ENCODE data around the gene PRPF40B. TPM values are rescaled to one million over a fixed set of nuclear protein-coding genes. Genes with fewer than 3 reads are reported as not detected.

The PRPF40B gene
- polyA plus RNA-seq, 2 donors, result 10.6 to 19.9 TPM

DNA sequence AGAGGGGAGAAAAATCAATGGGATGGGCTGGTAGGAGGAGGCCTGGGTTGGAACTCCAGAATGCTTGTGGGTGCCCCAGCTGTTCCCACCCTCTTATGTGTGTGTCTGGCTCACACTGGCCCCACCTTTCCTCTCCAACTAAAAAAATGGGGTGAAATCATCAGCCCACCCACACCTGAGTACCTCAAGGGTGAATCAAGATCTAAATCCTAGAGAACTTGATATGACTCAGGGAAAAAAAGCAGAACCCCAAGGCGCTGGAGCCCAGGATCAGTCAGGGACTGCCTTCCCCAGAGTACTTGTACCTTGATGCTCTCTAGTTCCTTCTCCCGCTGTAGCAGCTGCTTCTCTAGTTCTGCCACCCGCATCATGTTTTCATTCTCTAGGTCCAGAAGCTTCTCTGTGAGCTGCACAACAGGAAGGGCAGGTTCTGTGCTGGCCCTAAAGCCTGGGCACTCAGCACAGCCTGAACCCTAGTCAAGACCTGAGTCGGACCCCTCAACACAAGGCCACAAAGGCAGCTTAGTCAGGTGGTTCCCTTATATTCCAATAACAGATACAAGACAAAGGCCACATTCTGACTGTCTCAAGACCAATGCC, 29.7 kb downstream of the PRPF40B start:
- Histone ChIP-seq H3K36me3 (ENCODE audit: control insufficient read depth in 2 of 2, insufficient read depth in 2 of 2, low read length in 1 of 2) (peaks cover 0 to 8% of the 10 kb centered on the region in 2 donors), H3K4me1 (ENCODE audit: control insufficient read depth in 2 of 2, insufficient read depth in 2 of 2, low read length in 1 of 2) (peaks cover 0 to 2% of the 10 kb centered on the region in 2 donors), H3K9me3 (ENCODE audit: control insufficient read depth in 2 of 2, insufficient read depth in 1 of 2, low read depth in 1 of 2, low read length in 1 of 2) (no peaks in the 10 kb centered on the region), H3K27ac (ENCODE audit: low read depth in 2 of 2, low read length in 1 of 2) (no peak overlapping the region), H3K4me3 (ENCODE audit: low read depth in 1 of 2, low read length in 2 of 2) (no peak overlapping the region), H3K27me3 (ENCODE audit: control insufficient read depth in 1 of 2, insufficient read depth in 2 of 2, low read length in 2 of 2) (no peaks in the 10 kb centered on the region)
- 85 to 93% methylated on average over 4 of the region's 4 CpGs for WGBS, 2 donors

DNA sequence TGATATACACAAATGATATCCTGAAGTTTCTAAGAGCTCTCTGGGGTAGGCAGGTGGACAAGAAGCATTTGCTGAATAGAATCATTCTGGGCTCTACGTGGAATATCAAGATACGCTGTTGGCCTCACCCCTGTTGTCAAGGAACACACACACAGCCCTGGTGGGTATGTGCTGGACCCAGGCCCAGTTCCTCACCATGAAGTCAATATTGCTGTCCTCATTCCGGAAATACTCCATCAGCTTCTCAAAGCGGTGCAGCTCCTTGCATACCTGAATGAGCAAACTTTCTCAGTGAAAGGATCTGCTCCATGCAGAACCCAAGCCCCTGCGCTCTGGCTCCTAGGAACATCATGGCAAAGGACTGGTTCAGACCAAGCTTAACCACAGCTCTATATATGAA, 31.4 kb downstream of the PRPF40B start:
- 93 to 94% methylated on average over 5 of the region's 5 CpGs for WGBS, 2 donors
- no peaks in the 10 kb centered on the region for H3K9me3 ChIP-seq (ENCODE audit: control insufficient read depth in 2 of 2, insufficient read depth in 1 of 2, low read depth in 1 of 2, low read length in 1 of 2)
- H3K4me3 ChIP-seq (ENCODE audit: low read depth in 1 of 2, low read length in 2 of 2), result no peak overlapping the region
- peaks cover 0 to 4% of the 10 kb centered on the region in 2 donors for H3K36me3 ChIP-seq (ENCODE audit: control insufficient read depth in 2 of 2, insufficient read depth in 2 of 2, low read length in 1 of 2)
- H3K27me3 ChIP-seq (ENCODE audit: control insufficient read depth in 1 of 2, insufficient read depth in 2 of 2, low read length in 2 of 2), result no peaks in the 10 kb centered on the region
- peaks cover 0 to 2% of the 10 kb centered on the region in 2 donors for H3K4me1 ChIP-seq (ENCODE audit: control insufficient read depth in 2 of 2, insufficient read depth in 2 of 2, low read length in 1 of 2)
- no peak overlapping the region for H3K27ac ChIP-seq (ENCODE audit: low read depth in 2 of 2, low read length in 1 of 2)

DNA sequence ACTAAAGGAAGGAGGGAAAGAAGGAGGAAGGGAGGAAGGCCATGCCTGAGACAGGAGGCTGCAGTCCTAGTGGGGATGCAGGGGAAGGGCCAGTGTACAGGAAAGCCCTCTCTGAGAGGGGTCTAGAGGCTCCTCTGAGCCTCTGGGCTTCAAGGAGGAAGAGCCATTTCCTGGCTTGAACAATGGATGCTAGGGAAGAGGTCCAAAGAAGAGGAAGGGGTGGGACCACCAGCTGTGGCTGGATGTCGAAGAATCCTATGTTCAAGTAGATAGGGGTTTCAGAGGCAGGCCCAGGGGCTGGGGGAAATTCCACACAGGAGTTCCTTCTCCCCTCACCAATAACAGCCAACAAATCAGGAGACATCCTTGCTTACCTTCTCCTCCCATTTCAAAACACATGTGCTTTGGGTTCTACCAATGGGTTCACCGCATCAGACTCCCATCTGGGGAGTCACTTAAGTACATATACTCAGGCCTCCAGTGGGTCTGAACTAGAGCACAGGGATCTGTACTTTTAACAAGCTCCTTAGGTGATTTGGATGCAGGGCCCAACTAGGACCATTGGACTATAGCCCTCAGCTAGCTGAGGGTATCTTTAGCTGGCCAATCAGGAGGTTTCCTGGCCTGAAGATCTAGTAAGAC, 32.4 kb downstream of the PRPF40B start:
- Histone ChIP-seq H3K27ac (ENCODE audit: low read depth in 2 of 2, low read length in 1 of 2) (no peak overlapping the region), H3K4me1 (ENCODE audit: control insufficient read depth in 2 of 2, insufficient read depth in 2 of 2, low read length in 1 of 2) (peaks cover 0 to 2% of the 10 kb centered on the region in 2 donors), H3K4me3 (ENCODE audit: low read depth in 1 of 2, low read length in 2 of 2) (no peak overlapping the region), H3K36me3 (ENCODE audit: control insufficient read depth in 2 of 2, insufficient read depth in 2 of 2, low read length in 1 of 2) (peaks cover 0 to 4% of the 10 kb centered on the region in 2 donors), H3K27me3 (ENCODE audit: control insufficient read depth in 1 of 2, insufficient read depth in 2 of 2, low read length in 2 of 2) (no peaks in the 10 kb centered on the region), H3K9me3 (ENCODE audit: control insufficient read depth in 2 of 2, insufficient read depth in 1 of 2, low read depth in 1 of 2, low read length in 1 of 2) (no peaks in the 10 kb centered on the region)
- WGBS, 2 donors, result 87 to 89% methylated on average over 2 of the region's 2 CpGs

DNA sequence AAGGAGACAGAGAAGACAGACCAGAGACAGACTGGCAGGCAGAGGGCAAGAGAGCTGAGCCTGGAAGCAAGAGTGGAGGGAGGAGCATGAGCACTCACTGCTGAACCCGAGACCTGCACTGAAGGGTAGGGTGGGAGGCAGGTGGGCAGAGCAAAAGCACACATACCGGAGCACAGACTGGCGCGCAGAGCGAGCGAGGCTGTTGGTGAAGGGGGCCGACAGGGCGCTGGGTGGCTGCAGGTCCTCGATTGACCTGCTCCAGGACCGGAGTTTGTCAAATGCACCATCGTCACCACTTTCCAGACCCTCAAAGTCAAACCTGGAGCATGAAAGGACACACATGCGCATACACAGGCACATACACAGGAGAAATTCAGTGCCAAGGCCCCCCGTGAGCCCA, 34.9 kb downstream of the PRPF40B start:
- 95% methylated on average over 13 of the region's 13 CpGs for WGBS, 2 donors
- Histone ChIP-seq H3K36me3 (ENCODE audit: control insufficient read depth in 2 of 2, insufficient read depth in 2 of 2, low read length in 1 of 2) (peaks cover 0 to 4% of the 10 kb centered on the region in 2 donors), H3K4me1 (ENCODE audit: control insufficient read depth in 2 of 2, insufficient read depth in 2 of 2, low read length in 1 of 2) (peaks cover 2% of the 10 kb centered on the region in 2 donors), H3K27me3 (ENCODE audit: control insufficient read depth in 1 of 2, insufficient read depth in 2 of 2, low read length in 2 of 2) (no peaks in the 10 kb centered on the region), H3K27ac (ENCODE audit: low read depth in 2 of 2, low read length in 1 of 2) (no peak overlapping the region), H3K4me3 (ENCODE audit: low read depth in 1 of 2, low read length in 2 of 2) (no peak overlapping the region), H3K9me3 (ENCODE audit: control insufficient read depth in 2 of 2, insufficient read depth in 1 of 2, low read depth in 1 of 2, low read length in 1 of 2) (no peaks in the 10 kb centered on the region)

GRCh38 chr12:49659753-49660152, 36.4 kb downstream of the PRPF40B start:
- no peaks in the 10 kb centered on the region for H3K27me3 ChIP-seq (ENCODE audit: control insufficient read depth in 1 of 2, insufficient read depth in 2 of 2, low read length in 2 of 2)
- peaks cover 2 to 7% of the 10 kb centered on the region in 2 donors for H3K4me1 ChIP-seq (ENCODE audit: control insufficient read depth in 2 of 2, insufficient read depth in 2 of 2, low read length in 1 of 2)
- H3K36me3 ChIP-seq (ENCODE audit: control insufficient read depth in 2 of 2, insufficient read depth in 2 of 2, low read length in 1 of 2), result peaks cover 0 to 4% of the 10 kb centered on the region in 2 donors
- no peaks in the 10 kb centered on the region for H3K9me3 ChIP-seq (ENCODE audit: control insufficient read depth in 2 of 2, insufficient read depth in 1 of 2, low read depth in 1 of 2, low read length in 1 of 2)
- no peak overlapping the region for H3K27ac ChIP-seq (ENCODE audit: low read depth in 2 of 2, low read length in 1 of 2)
- no peak overlapping the region for H3K4me3 ChIP-seq (ENCODE audit: low read depth in 1 of 2, low read length in 2 of 2)
- 73 to 79% methylated on average over 1 of the region's 1 CpG for WGBS, 2 donors

DNA sequence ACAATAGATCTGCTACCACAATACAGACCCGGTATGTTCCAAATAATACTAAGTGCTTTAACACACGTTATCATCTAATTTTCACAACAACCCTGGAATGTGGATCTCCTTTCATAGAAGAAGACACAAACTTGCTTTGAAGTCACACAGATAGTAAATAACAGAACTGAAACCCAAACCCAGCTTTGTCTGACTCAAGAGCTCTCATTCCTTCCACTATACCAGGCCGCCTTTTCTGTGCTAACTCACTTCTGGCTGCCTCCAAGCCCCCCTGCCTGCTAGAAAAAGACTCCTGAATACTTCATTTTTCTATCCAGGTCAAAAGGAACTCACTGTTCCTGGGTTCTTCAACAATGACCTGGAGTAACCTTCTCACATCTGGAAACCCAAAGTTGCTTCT, 37.8 kb downstream of the PRPF40B start:
- WGBS, 2 donors, result 83 to 91% methylated on average over 3 of the region's 3 CpGs
- Histone ChIP-seq H3K4me3 (ENCODE audit: low read depth in 1 of 2, low read length in 2 of 2) (no peak overlapping the region), H3K9me3 (ENCODE audit: control insufficient read depth in 2 of 2, insufficient read depth in 1 of 2, low read depth in 1 of 2, low read length in 1 of 2) (no peaks in the 10 kb centered on the region), H3K4me1 (ENCODE audit: control insufficient read depth in 2 of 2, insufficient read depth in 2 of 2, low read length in 1 of 2) (peaks cover 2 to 7% of the 10 kb centered on the region in 2 donors), H3K27ac (ENCODE audit: low read depth in 2 of 2, low read length in 1 of 2) (no peak overlapping the region), H3K36me3 (ENCODE audit: control insufficient read depth in 2 of 2, insufficient read depth in 2 of 2, low read length in 1 of 2) (peaks cover 0 to 4% of the 10 kb centered on the region in 2 donors), H3K27me3 (ENCODE audit: control insufficient read depth in 1 of 2, insufficient read depth in 2 of 2, low read length in 2 of 2) (no peaks in the 10 kb centered on the region)

DNA sequence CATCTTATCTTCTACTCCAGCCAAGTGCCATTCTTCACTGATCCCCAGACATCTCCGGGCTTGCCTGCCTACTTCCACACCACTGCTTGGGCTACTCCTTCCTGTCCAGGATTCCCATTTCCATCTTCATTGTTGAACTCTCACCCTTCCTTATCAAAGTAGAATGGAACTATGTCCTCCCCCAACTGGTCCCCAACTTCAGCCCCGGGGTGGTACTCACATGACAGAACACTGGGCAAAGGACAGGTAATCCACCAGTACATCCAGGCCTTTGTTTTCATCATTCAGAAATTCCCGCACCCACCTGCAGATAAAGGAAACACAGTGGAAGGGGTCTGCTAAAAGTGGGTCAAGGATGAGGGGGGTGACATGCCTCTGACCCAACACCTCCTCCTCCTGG, 38.4 kb downstream of the PRPF40B start:
- no peak overlapping the region for H3K27ac ChIP-seq (ENCODE audit: low read depth in 2 of 2, low read length in 1 of 2)
- no peak overlapping the region for H3K4me3 ChIP-seq (ENCODE audit: low read depth in 1 of 2, low read length in 2 of 2)
- 91% methylated on average over 3 of the region's 3 CpGs for WGBS, 2 donors
- H3K9me3 ChIP-seq (ENCODE audit: control insufficient read depth in 2 of 2, insufficient read depth in 1 of 2, low read depth in 1 of 2, low read length in 1 of 2), result no peaks in the 10 kb centered on the region
- peaks cover 0 to 4% of the 10 kb centered on the region in 2 donors for H3K36me3 ChIP-seq (ENCODE audit: control insufficient read depth in 2 of 2, insufficient read depth in 2 of 2, low read length in 1 of 2)
- no peaks in the 10 kb centered on the region for H3K27me3 ChIP-seq (ENCODE audit: control insufficient read depth in 1 of 2, insufficient read depth in 2 of 2, low read length in 2 of 2)
- H3K4me1 ChIP-seq (ENCODE audit: control insufficient read depth in 2 of 2, insufficient read depth in 2 of 2, low read length in 1 of 2), result peaks cover 2 to 7% of the 10 kb centered on the region in 2 donors

GRCh38 chr12:49662998-49663843, 39.9 kb downstream of the PRPF40B start:
- Histone ChIP-seq H3K9me3 (ENCODE audit: control insufficient read depth in 2 of 2, insufficient read depth in 1 of 2, low read depth in 1 of 2, low read length in 1 of 2) (no peaks in the 10 kb centered on the region), H3K36me3 (ENCODE audit: control insufficient read depth in 2 of 2, insufficient read depth in 2 of 2, low read length in 1 of 2) (no peaks in the 10 kb centered on the region), H3K4me1 (ENCODE audit: control insufficient read depth in 2 of 2, insufficient read depth in 2 of 2, low read length in 1 of 2) (peaks cover 2 to 7% of the 10 kb centered on the region in 2 donors), H3K27ac (ENCODE audit: low read depth in 2 of 2, low read length in 1 of 2) (peak overlapping the region; percentile 76 to 79), H3K4me3 (ENCODE audit: low read depth in 1 of 2, low read length in 2 of 2) (no peak overlapping the region), H3K27me3 (ENCODE audit: control insufficient read depth in 1 of 2, insufficient read depth in 2 of 2, low read length in 2 of 2) (no peaks in the 10 kb centered on the region)
- WGBS, 2 donors, result 40 to 51% methylated on average over 5 of the region's 5 CpGs

DNA sequence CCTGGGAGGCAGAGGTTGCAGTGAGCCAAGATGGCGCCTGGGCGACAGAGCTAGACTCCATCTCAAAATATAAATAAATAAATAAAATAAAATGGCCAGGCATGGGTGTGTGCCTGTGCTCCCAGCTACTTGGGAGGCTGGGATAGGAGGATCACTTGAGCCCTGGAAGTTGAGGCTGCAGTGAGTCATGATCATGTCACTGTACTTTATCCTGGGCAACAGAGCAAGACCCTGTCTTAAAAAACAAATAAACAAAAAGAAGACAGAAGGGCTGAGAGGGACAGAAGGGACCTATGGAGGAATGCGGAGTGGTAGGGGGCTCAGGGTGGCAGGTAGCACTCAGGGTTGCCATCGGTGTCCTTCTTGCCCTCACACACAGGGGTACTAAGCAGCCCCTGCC, 40.8 kb downstream of the PRPF40B start:
- Histone ChIP-seq H3K9me3 (ENCODE audit: control insufficient read depth in 2 of 2, insufficient read depth in 1 of 2, low read depth in 1 of 2, low read length in 1 of 2) (no peaks in the 10 kb centered on the region), H3K4me3 (ENCODE audit: low read depth in 1 of 2, low read length in 2 of 2) (no peak overlapping the region), H3K4me1 (ENCODE audit: control insufficient read depth in 2 of 2, insufficient read depth in 2 of 2, low read length in 1 of 2) (peaks cover 2 to 7% of the 10 kb centered on the region in 2 donors), H3K27ac (ENCODE audit: low read depth in 2 of 2, low read length in 1 of 2) (peak overlapping the region in 1 of 2 donors; percentile 17), H3K27me3 (ENCODE audit: control insufficient read depth in 1 of 2, insufficient read depth in 2 of 2, low read length in 2 of 2) (no peaks in the 10 kb centered on the region), H3K36me3 (ENCODE audit: control insufficient read depth in 2 of 2, insufficient read depth in 2 of 2, low read length in 1 of 2) (no peaks in the 10 kb centered on the region)
- 98 to 100% methylated on average over 4 of the region's 4 CpGs for WGBS, 2 donors

Measured in esophagus (tissue), 2 donors.